Skeletal muscle satellite cell (primary cell): Measurements from ENCODE around the gene KIAA1217.

ENCODE experiments used
- H3K27me3 ChIP-seq: 2 replicates; pipeline ENCODE4 v1.7.0; 2013; ENCODE audit warnings: low read length; ENCODE audit not compliant: control insufficient read depth, insufficient read depth
- H3K36me3 ChIP-seq: 2 replicates; pipeline ENCODE4 v1.7.0; 2013; ENCODE audit warnings: mild to moderate bottlenecking, control low read depth, low read length; ENCODE audit not compliant: insufficient read depth
- H3K4me1 ChIP-seq: 2 replicates; pipeline ENCODE4 v1.7.0; 2013; ENCODE audit warnings: low read length; ENCODE audit not compliant: control insufficient read depth, insufficient read depth
- H3K4me2 ChIP-seq: 2 replicates; pipeline ENCODE4 v1.7.0; 2013; ENCODE audit warnings: mild to moderate bottlenecking, low read length
- H3K4me3 ChIP-seq: 2 replicates; pipeline ENCODE4 v1.7.0; 2013; ENCODE audit warnings: low read length
- H3K9ac ChIP-seq: 2 replicates; pipeline ENCODE4 v1.7.0; 2013; ENCODE audit warnings: mild to moderate bottlenecking, low read depth, low read length, moderate library complexity
- H3K9me3 ChIP-seq: replicated peaks from 2 replicates; pipeline ENCODE4 v1.7.0; 2013; ENCODE audit warnings: mild to moderate bottlenecking, control low read depth, low read length

Gene KIAA1217

GRCh38 chr10:24305551-24306506 lies 96.9 kb downstream of the KIAA1217 start:
- no peaks in the 10 kb centered on the region for H3K36me3 ChIP-seq
- no peak overlapping the region for H3K4me3 ChIP-seq
- no peaks in the 10 kb centered on the region for H3K9me3 ChIP-seq
- H3K4me2 ChIP-seq = no peak overlapping the region
- no peaks in the 10 kb centered on the region for H3K4me1 ChIP-seq
- H3K27me3 ChIP-seq = peaks cover 5% of the 10 kb centered on the region
- no peak overlapping the region for H3K9ac ChIP-seq

- H3K4me2 ChIP-seq = no peak overlapping the region
- H3K27me3 ChIP-seq = peaks cover 5% of the 10 kb centered on the region
- H3K9ac ChIP-seq = no peak overlapping the region
- no peaks in the 10 kb centered on the region for H3K9me3 ChIP-seq
- no peaks in the 10 kb centered on the region for H3K4me1 ChIP-seq
- no peak overlapping the region for H3K4me3 ChIP-seq
- H3K36me3 ChIP-seq = no peaks in the 10 kb centered on the region
Measured at GRCh38 chr10:24306507-24306875, 97.6 kb downstream of the KIAA1217 start.

- Histone ChIP-seq H3K4me1 (no peaks in the 10 kb centered on the region), H3K9me3 (no peaks in the 10 kb centered on the region), H3K4me2 (no peak overlapping the region)
Measured at GRCh38 chr10:24307116-24307515, 98.2 kb downstream of the KIAA1217 start.

GRCh38 chr10:24307696-24308485 lies 99.0 kb downstream of the KIAA1217 start:
- Histone ChIP-seq H3K9ac (no peak overlapping the region), H3K4me3 (no peak overlapping the region), H3K27me3 (peaks cover 5% of the 10 kb centered on the region), H3K9me3 (no peaks in the 10 kb centered on the region), H3K4me1 (no peaks in the 10 kb centered on the region), H3K4me2 (no peak overlapping the region), H3K36me3 (no peaks in the 10 kb centered on the region)

More at GRCh38 chr10:24307116-24307515, 98.2 kb downstream of the KIAA1217 start:
- no peaks in the 10 kb centered on the region for H3K36me3 ChIP-seq
- peaks cover 5% of the 10 kb centered on the region for H3K27me3 ChIP-seq
- no peak overlapping the region for H3K9ac ChIP-seq
- no peak overlapping the region for H3K4me3 ChIP-seq

- no peak overlapping the region for H3K9ac ChIP-seq
Measured at GRCh38 chr10:24310104-24310503, 101.2 kb downstream of the KIAA1217 start.

GRCh38 chr10:24311888-24312287 lies 103.0 kb downstream of the KIAA1217 start:
- H3K9me3 ChIP-seq = no peaks in the 10 kb centered on the region
- peaks cover 4% of the 10 kb centered on the region for H3K27me3 ChIP-seq
- no peak overlapping the region for H3K9ac ChIP-seq
- H3K4me2 ChIP-seq = no peak overlapping the region
- H3K4me3 ChIP-seq = no peak overlapping the region
- no peaks in the 10 kb centered on the region for H3K36me3 ChIP-seq
- H3K4me1 ChIP-seq = no peaks in the 10 kb centered on the region

More at GRCh38 chr10:24310104-24310503, 101.2 kb downstream of the KIAA1217 start:
- Histone ChIP-seq H3K9me3 (no peaks in the 10 kb centered on the region), H3K4me2 (no peak overlapping the region), H3K27me3 (peaks cover 5% of the 10 kb centered on the region), H3K4me3 (no peak overlapping the region), H3K4me1 (no peaks in the 10 kb centered on the region), H3K36me3 (no peaks in the 10 kb centered on the region)

- H3K9ac ChIP-seq = no peak overlapping the region
- no peaks in the 10 kb centered on the region for H3K9me3 ChIP-seq
- no peaks in the 10 kb centered on the region for H3K36me3 ChIP-seq
- no peak overlapping the region for H3K4me2 ChIP-seq
- no peaks in the 10 kb centered on the region for H3K27me3 ChIP-seq
- H3K4me1 ChIP-seq = no peaks in the 10 kb centered on the region
- no peak overlapping the region for H3K4me3 ChIP-seq
Measured at GRCh38 chr10:24313283-24313682, 104.3 kb downstream of the KIAA1217 start.

- Histone ChIP-seq H3K27me3 (no peaks in the 10 kb centered on the region), H3K4me2 (no peak overlapping the region), H3K4me3 (no peak overlapping the region), H3K4me1 (no peaks in the 10 kb centered on the region), H3K36me3 (no peaks in the 10 kb centered on the region), H3K9ac (no peak overlapping the region), H3K9me3 (no peaks in the 10 kb centered on the region)
Measured at GRCh38 chr10:24315211-24315610, 106.3 kb downstream of the KIAA1217 start.

- no peak overlapping the region for H3K9ac ChIP-seq
- no peaks in the 10 kb centered on the region for H3K27me3 ChIP-seq
- H3K4me2 ChIP-seq = no peak overlapping the region
- no peaks in the 10 kb centered on the region for H3K36me3 ChIP-seq
- no peaks in the 10 kb centered on the region for H3K4me1 ChIP-seq
- no peak overlapping the region for H3K4me3 ChIP-seq
- H3K9me3 ChIP-seq = no peaks in the 10 kb centered on the region
Measured at GRCh38 chr10:24318517-24318916, 109.6 kb downstream of the KIAA1217 start.

GRCh38 chr10:24320373-24320772 lies 111.4 kb downstream of the KIAA1217 start:
- Histone ChIP-seq H3K4me1 (no peaks in the 10 kb centered on the region), H3K36me3 (no peaks in the 10 kb centered on the region), H3K9me3 (no peaks in the 10 kb centered on the region), H3K4me3 (no peak overlapping the region), H3K4me2 (no peak overlapping the region), H3K27me3 (no peaks in the 10 kb centered on the region), H3K9ac (no peak overlapping the region)

- no peaks in the 10 kb centered on the region for H3K9me3 ChIP-seq
- no peak overlapping the region for H3K4me2 ChIP-seq
- H3K27me3 ChIP-seq = no peaks in the 10 kb centered on the region
- H3K9ac ChIP-seq = no peak overlapping the region
- H3K4me3 ChIP-seq = no peak overlapping the region
- H3K4me1 ChIP-seq = no peaks in the 10 kb centered on the region
- H3K36me3 ChIP-seq = no peaks in the 10 kb centered on the region
Measured at GRCh38 chr10:24324651-24325050, 115.7 kb downstream of the KIAA1217 start.
